K562 (cell line): ENCODE data around the gene ZFYVE26. TPM values are rescaled to one million over a fixed set of nuclear protein-coding genes. Genes with fewer than 3 reads are reported as not detected.

Experiments used
- ATAC-seq: fragments of 200-7000 bp; cut with Tn5 transposase; 3 replicates; pipeline ENCODE4 v1.9.1; 2020; ENCODE audit warnings: moderate library complexity
- BruUV-seq: library from RNA; stranded (reverse); fragments of 400-500 nt; replicated peaks from 2 replicates; lab custom pipeline; 2021; lab: Mats Ljungman, UMichigan
- CTCF ChIA-PET: fragments of 300-600 bp; formaldehyde crosslinking; extraction: SDS; loops from one replicate; lab custom pipeline; 2021; ENCODE audit warnings: low intra/inter-chr PET ratio; lab: Yijun Ruan, JAX
- POLR2A ChIA-PET: fragments of 300-600, 350-650 bp; sonication (Branson Sonifier 250); formaldehyde crosslinking; extraction: SDS; loops from one replicate; lab custom pipeline; 2021; ENCODE audit warnings: antibody characterized with exemption, inconsistent platforms; lab: Yijun Ruan, JAX
- DNase-seq, 4 experiments: peaks; one replicate each; pipeline versions ENCODE4 v3.0.0 to v3.0.0-alpha.2; 2011 to 2018; ENCODE audit warnings: low spot score in 3 of 4, mixed read lengths in 3 of 4; ENCODE audit errors: extremely low read depth in 1 of 4
- FAIRE-seq: peaks from 2 replicates; lab custom pipeline; 2011; peaks lifted over from hg19 to GRCh38; lab: Jason Lieb, UNC
- H2AFZ ChIP-seq: 2 replicates; pipeline ENCODE4 v1.6.0; 2011; ENCODE audit warnings: low read depth, low read length, control low read depth, inconsistent platforms
- H3K27ac ChIP-seq: fragments of 200-600 bp; 3 replicates; pipeline ENCODE4 v1.8.0; 2011; ENCODE audit warnings: low read depth, mild to moderate bottlenecking, control low read depth, inconsistent platforms, low read length, moderate library complexity, mixed read lengths; ENCODE audit errors: extremely low read depth
- H3K27me3 ChIP-seq, 2 experiments: fragments of 300-600 bp in 1 of 2; 2 replicates in 1 of 2; 3 replicates in 1 of 2; pipeline versions ENCODE4 v1.6.0 to v1.8.0; 2011; ENCODE audit warnings: inconsistent platforms in 2 of 2, low read length in 2 of 2, mild to moderate bottlenecking in 1 of 2, mixed read lengths in 1 of 2, moderate library complexity in 1 of 2; ENCODE audit not compliant: control insufficient read depth in 2 of 2, insufficient read depth in 2 of 2
- H3K36me3 ChIP-seq: fragments of 300-600 bp; 3 replicates; pipeline ENCODE4 v1.8.0; 2011; ENCODE audit warnings: mild to moderate bottlenecking, low read length, inconsistent platforms; ENCODE audit not compliant: control insufficient read depth, insufficient read depth
- H3K4me1 ChIP-seq, 2 experiments: fragments of 200-600 bp in 1 of 2; replicated peaks in 1 of 2; 2 replicates in 1 of 2; 3 replicates in 1 of 2; pipeline versions ENCODE4 v1.5.1 to v1.8.0; 2011; ENCODE audit warnings: inconsistent platforms in 2 of 2, low read length in 2 of 2, mild to moderate bottlenecking in 1 of 2, mixed read lengths in 1 of 2, moderate library complexity in 1 of 2; ENCODE audit not compliant: control insufficient read depth in 2 of 2, insufficient read depth in 2 of 2
- H3K4me2 ChIP-seq: 2 replicates; pipeline ENCODE4 v1.6.1; 2011; ENCODE audit warnings: low read length, control low read depth, inconsistent platforms, mixed read lengths; ENCODE audit not compliant: insufficient read depth
- H3K4me3 ChIP-seq: fragments of 200-600 bp; sonication (generic), shearing (Covaris generic); 2 replicates; pipeline ENCODE4 v1.5.1; 2016; ENCODE audit warnings: control low read depth, inconsistent platforms
- H3K79me2 ChIP-seq: fragments of 200-600 bp; 3 replicates; pipeline ENCODE4 v1.8.0; 2011; ENCODE audit warnings: low read length, inconsistent platforms; ENCODE audit not compliant: control insufficient read depth, insufficient read depth
- H3K9ac ChIP-seq, 2 experiments: 2 replicates each; pipeline versions ENCODE4 v1.6.0 to v1.6.1; 2011; ENCODE audit warnings: low read depth in 2 of 2, low read length in 2 of 2, control low read depth in 1 of 2, inconsistent platforms in 1 of 2, mild to moderate bottlenecking in 1 of 2, mixed read lengths in 1 of 2; ENCODE audit not compliant: insufficient read depth in 1 of 2
- H3K9me1 ChIP-seq: one replicate; pipeline ENCODE4 v1.6.0; 2011; ENCODE audit warnings: inconsistent platforms, mild to moderate bottlenecking, low read length, moderate library complexity; ENCODE audit not compliant: control insufficient read depth, insufficient read depth
- H3K9me3 ChIP-seq: replicated peaks from 2 replicates; pipeline ENCODE4 v1.5.1; 2011; ENCODE audit warnings: low read depth, low read length, inconsistent platforms; ENCODE audit not compliant: control insufficient read depth, insufficient read depth
- H4K20me1 ChIP-seq: replicated peaks from 2 replicates; pipeline ENCODE4 v1.6.1; 2011; ENCODE audit warnings: low read length, inconsistent platforms, mixed read lengths; ENCODE audit not compliant: control insufficient read depth, insufficient read depth
- IRF2 ChIP-seq: sonication (generic); formaldehyde crosslinking; IDR thresholded peaks from 2 replicates; pipeline ENCODE4 v1.8.1; 2022; ENCODE audit warnings: mild to moderate bottlenecking, missing genetic modification reagents
- RAD21 ChIP-seq, 2 experiments: fragments of 250-450 bp in 1 of 2; fragments of 450-650 bp in 1 of 2; sonication (Bioruptor Pico) in 1 of 2; formaldehyde crosslinking in 1 of 2; IDR thresholded peaks in 1 of 2; conservative IDR thresholded peaks in 1 of 2; 2 replicates each; pipeline versions ENCODE4 v1.4.0 to v1.8.0; 2020 to 2022; ENCODE audit warnings: mild to moderate bottlenecking in 2 of 2, moderate library complexity in 1 of 2
- SMC3 ChIP-seq: conservative IDR thresholded peaks from 2 replicates; pipeline ENCODE4 v1.6.1; 2011; ENCODE audit warnings: low read depth, low read length, improper control_type of control experiment; ENCODE audit not compliant: insufficient read depth
- WGBS: fragments of 100-300 bp; shearing (Covaris generic); methylation state at CpG from one replicate; pipeline ENCODE4 v1.1.6; 2016; ENCODE audit warnings: low coverage, mixed read lengths; ENCODE audit not compliant: insufficient coverage; ENCODE audit errors: missing lambda C conversion rate; 5-methylcytosine and 5-hydroxymethylcytosine counted together
- in situ Hi-C: fragments of 300-500 bp; cut with MboI; formaldehyde crosslinking; loops from 4 replicates; pipeline ENCODE4 v1.15.0; 2018; ENCODE audit warnings: inconsistent platforms, mixed read lengths
- intact Hi-C: fragments of 100-400 bp; cut with micrococcal nuclease; formaldehyde crosslinking; loops from 2 replicates; pipeline ENCODE4 v1.14.2; 2022
- polyA plus RNA-seq, 8 experiments: library from polyadenylated mRNA; depleted of rRNA in 4 of 8; stranded (reverse) in 5 of 8; unstranded in 3 of 8; fragments of >200 nt; fragmentation: Nextera tagmentation in 2 of 8; fragmentation: Illumina TruSeq in 1 of 8; extraction: Ambion mirVana in 2 of 8; extraction: Trizol in 1 of 8; gene quantifications; 2 replicates each; pipeline versions ENCODE4 v1.2.1 to v1.2.3, GENCODE V29; 2011 to 2014; ENCODE audit warnings: inconsistent platforms in 1 of 8, missing spikeins in 1 of 8
- total RNA-seq, 7 experiments: library from RNA; depleted of rRNA in 6 of 7; stranded (reverse); fragments of >200 nt in 6 of 7; fragmentation: Illumina TruSeq in 2 of 7; extraction: Trizol in 2 of 7; gene quantifications; 2 replicates each; pipeline versions ENCODE4 v1.2.1 to v1.2.3, GENCODE V29; 2011 to 2021; ENCODE audit warnings: low replicate concordance in 1 of 7
- TF ChIP-seq, protein P1 (sequence below): sonication (generic); formaldehyde crosslinking; IDR thresholded peaks from 2 replicates; pipeline ENCODE4 v1.8.0; 2022; ENCODE audit warnings: mild to moderate bottlenecking, missing genetic modification reagents
- TF ChIP-seq, protein P2 (sequence below): IDR thresholded peaks from 2 replicates; pipeline ENCODE4 v1.6.1; 2012; ENCODE audit warnings: low read depth, low read length, improper control_type of control experiment, borderline replicate concordance
- TF ChIP-seq, protein P3 (sequence below): fragments of 450-650 bp; formaldehyde crosslinking; IDR thresholded peaks from 2 replicates; pipeline ENCODE4 v1.4.0; 2020; ENCODE audit warnings: mild to moderate bottlenecking, moderate library complexity
- TF ChIP-seq, protein P4 (sequence below), 3 experiments: IDR thresholded peaks in 2 of 3; conservative IDR thresholded peaks in 1 of 3; 2 replicates each; pipeline ENCODE4 v1.5.1; 2011 to 2012; ENCODE audit warnings: low read length in 3 of 3, mild to moderate bottlenecking in 3 of 3, control low read depth in 2 of 3, improper control_type of control experiment in 1 of 3, inconsistent platforms in 1 of 3, low read depth in 1 of 3, mixed read lengths in 1 of 3, moderate library complexity in 1 of 3; ENCODE audit not compliant: insufficient read depth in 2 of 3

ZFYVE26 gene
- total and polyA plus RNA-seq, 9 of the 15 experiments (the other 6 are each of a cell fraction or from before 2014, with no cell fraction given) = 0.32 to 9.1 (median 5.9) TPM

DNA sequence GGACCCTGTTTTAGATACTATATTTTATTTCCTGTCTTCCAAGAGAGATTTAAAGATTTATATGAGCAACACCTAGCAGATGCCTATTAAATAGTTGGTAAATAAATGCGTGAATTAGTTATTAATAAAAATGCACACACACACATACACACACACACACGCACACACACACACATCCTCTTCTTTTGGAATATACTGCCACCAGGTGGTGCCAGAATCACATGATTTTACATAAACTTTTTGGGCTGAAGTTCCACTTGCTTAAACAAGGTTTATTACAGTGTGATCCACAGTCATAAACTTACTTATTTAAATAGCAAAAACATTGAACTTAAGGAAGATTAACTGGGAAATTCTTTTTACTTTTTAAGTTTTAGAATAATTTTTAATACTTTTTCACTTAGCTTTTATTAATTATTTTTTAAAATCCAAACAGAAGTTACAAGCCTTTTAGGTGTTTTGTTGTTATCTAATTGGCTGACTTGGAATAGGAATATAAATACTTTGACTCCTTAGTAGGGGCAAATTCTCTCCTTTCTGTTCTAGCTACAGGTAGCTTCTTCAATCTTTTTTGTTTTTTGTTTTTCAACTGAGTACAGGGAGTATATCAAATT, 20.7 kb upstream of the ZFYVE26 start:
- peak; percentile 62; the same call in 2 of the 3 replicates for ATAC-seq
- H3K9me1 ChIP-seq = no peaks in the 10 kb centered on the region
- peak; percentile 42; the same call in 1 of the 2 replicates for TF ChIP-seq SMC3
- TF ChIP-seq, protein P1, sequence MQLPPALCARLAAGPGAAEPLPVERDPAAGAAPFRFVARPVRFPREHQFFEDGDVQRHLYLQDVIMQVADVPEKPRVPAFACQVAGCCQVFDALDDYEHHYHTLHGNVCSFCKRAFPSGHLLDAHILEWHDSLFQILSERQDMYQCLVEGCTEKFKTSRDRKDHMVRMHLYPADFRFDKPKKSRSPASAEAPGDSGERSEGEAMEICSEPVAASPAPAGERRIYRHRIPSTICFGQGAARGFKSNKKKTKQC = no peak
- TF ChIP-seq RAD21 (CRISPR knock-in tag; conservative IDR thresholded peaks at IDR 0.05 in 1 of 2, IDR thresholded peaks at IDR 0.05 in 1 of 2) = peak; percentile 67 to 76
- TF ChIP-seq, protein P2, sequence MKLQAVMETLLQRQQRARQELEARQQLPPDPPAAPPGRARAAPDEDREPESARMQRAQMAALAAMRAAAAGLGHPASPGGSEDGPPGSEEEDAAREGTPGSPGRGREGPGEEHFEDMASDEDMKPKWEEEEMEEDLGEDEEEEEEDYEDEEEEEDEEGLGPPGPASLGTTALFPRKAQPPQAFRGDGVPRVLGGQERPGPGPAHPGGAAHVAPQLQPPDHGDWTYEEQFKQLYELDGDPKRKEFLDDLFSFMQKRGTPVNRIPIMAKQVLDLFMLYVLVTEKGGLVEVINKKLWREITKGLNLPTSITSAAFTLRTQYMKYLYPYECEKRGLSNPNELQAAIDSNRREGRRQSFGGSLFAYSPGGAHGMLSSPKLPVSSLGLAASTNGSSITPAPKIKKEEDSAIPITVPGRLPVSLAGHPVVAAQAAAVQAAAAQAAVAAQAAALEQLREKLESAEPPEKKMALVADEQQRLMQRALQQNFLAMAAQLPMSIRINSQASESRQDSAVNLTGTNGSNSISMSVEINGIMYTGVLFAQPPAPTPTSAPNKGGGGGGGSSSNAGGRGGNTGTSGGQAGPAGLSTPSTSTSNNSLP = peak; percentile 65; the same call in 1 of the 2 replicates
- TF ChIP-seq, protein P3, sequence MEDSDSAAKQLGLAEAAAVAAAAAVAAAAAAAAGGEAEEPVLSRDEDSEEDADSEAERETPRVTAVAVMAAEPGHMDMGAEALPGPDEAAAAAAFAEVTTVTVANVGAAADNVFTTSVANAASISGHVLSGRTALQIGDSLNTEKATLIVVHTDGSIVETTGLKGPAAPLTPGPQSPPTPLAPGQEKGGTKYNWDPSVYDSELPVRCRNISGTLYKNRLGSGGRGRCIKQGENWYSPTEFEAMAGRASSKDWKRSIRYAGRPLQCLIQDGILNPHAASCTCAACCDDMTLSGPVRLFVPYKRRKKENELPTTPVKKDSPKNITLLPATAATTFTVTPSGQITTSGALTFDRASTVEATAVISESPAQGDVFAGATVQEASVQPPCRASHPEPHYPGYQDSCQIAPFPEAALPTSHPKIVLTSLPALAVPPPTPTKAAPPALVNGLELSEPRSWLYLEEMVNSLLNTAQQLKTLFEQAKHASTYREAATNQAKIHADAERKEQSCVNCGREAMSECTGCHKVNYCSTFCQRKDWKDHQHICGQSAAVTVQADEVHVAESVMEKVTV = peak; percentile 66
- TF ChIP-seq, protein P4, sequence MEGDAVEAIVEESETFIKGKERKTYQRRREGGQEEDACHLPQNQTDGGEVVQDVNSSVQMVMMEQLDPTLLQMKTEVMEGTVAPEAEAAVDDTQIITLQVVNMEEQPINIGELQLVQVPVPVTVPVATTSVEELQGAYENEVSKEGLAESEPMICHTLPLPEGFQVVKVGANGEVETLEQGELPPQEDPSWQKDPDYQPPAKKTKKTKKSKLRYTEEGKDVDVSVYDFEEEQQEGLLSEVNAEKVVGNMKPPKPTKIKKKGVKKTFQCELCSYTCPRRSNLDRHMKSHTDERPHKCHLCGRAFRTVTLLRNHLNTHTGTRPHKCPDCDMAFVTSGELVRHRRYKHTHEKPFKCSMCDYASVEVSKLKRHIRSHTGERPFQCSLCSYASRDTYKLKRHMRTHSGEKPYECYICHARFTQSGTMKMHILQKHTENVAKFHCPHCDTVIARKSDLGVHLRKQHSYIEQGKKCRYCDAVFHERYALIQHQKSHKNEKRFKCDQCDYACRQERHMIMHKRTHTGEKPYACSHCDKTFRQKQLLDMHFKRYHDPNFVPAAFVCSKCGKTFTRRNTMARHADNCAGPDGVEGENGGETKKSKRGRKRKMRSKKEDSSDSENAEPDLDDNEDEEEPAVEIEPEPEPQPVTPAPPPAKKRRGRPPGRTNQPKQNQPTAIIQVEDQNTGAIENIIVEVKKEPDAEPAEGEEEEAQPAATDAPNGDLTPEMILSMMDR (IDR thresholded peaks at IDR 0.05 in 2 of 3, conservative IDR thresholded peaks at IDR 0.05 in 1 of 3; ENCODE audit: insufficient read depth in 2 of 3, low read depth in 1 of 3, low read length in 3 of 3) = peak; percentile 52 to 71 (median 58)
- no peak for TF ChIP-seq IRF2

More for the DNA sequence above, 20.7 kb upstream of the ZFYVE26 start:
- Histone ChIP-seq H4K20me1 (no peaks in the 10 kb centered on the region), H3K4me1 (no peaks in the 10 kb centered on the region), H3K9ac (no peak overlapping the region), H3K36me3 (peaks cover 16% of the 10 kb centered on the region; the same call in 1 of the 3 replicates), H2AFZ (no peak overlapping the region), H3K4me2 (no peak overlapping the region), H3K9me3 (no peaks in the 10 kb centered on the region), H3K4me3 (no peak overlapping the region), H3K27me3 (no peaks in the 10 kb centered on the region), H3K27ac (no peak overlapping the region), H3K79me2 (no peaks in the 10 kb centered on the region)
- ChIA-PET CTCF (interaction anchor here (0.6 to 1.2 kb wide), 2 partner anchors 8 to 980 kb away, joined by 4 read pairs; no protein-coding TSS in a partner anchor), POLR2A (no interaction called here)
- in situ Hi-C loops = no loop called here
- FAIRE-seq = peak; percentile 78
- WGBS = 0% methylated on average over 2 of the region's 2 CpGs
- DNase-seq = peak; percentile 15 to 67 (median 18)
- BruUV-seq = no TSS peak
- intact Hi-C loops = no loop called here
